Measurements from ENCODE around the gene NR2C1. TPM values are rescaled to one million over a fixed set of nuclear protein-coding genes. Genes with fewer than 3 reads are reported as not detected.

The NR2C1 gene
- total RNA-seq, 3 donors from 2014 or later (not counting 1 experiment from before 2014, with no cell fraction given), result 41.4 to 58.5 (median 46.9) TPM

DNA sequence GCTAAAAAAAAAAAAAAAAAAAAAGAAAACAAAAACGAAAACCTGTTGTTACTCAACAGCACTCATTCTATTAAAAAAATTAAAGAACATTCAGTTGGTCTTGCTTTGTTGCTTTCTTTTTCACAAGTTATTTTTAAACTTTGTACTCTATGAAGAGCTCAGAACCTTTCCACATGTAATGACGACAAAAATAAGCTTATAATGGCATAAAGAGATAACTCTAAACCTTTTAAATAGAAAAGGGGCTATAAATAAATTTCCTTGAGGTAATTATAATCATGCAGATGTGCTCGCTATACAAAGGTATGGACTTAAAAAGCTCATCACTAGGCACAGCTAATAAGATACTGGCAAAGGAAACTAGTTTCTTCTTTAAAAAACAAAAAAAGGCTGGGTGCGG is 13.4 kb downstream of the NR2C1 start:
- TF ChIP-seq, protein P1, sequence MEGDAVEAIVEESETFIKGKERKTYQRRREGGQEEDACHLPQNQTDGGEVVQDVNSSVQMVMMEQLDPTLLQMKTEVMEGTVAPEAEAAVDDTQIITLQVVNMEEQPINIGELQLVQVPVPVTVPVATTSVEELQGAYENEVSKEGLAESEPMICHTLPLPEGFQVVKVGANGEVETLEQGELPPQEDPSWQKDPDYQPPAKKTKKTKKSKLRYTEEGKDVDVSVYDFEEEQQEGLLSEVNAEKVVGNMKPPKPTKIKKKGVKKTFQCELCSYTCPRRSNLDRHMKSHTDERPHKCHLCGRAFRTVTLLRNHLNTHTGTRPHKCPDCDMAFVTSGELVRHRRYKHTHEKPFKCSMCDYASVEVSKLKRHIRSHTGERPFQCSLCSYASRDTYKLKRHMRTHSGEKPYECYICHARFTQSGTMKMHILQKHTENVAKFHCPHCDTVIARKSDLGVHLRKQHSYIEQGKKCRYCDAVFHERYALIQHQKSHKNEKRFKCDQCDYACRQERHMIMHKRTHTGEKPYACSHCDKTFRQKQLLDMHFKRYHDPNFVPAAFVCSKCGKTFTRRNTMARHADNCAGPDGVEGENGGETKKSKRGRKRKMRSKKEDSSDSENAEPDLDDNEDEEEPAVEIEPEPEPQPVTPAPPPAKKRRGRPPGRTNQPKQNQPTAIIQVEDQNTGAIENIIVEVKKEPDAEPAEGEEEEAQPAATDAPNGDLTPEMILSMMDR (IDR thresholded peaks at IDR 0.05), result no peak
- peaks cover 13% of the 10 kb centered on the region for H3K36me3 Mint-ChIP-seq
- no peak for ATAC-seq
- DNase-seq, result no peak
- H3K27ac Mint-ChIP-seq, result no peak overlapping the region
- no peaks in the 10 kb centered on the region for H3K9me3 ChIP-seq (ENCODE audit: control insufficient read depth, insufficient read depth, low read length)
- H3K27me3 ChIP-seq (ENCODE audit: control insufficient read depth, insufficient read depth, low read length), result no peaks in the 10 kb centered on the region
- H3K4me3 Mint-ChIP-seq, result no peak overlapping the region
- no peak overlapping the region for H3K4me3 ChIP-seq (ENCODE audit: low read length)
- no peaks in the 10 kb centered on the region for H3K27me3 Mint-ChIP-seq (ENCODE audit: low read depth in 2 of 2)
- WGBS (ENCODE audit: insufficient coverage), result 98% methylated on average over 2 of the region's 4 CpGs
- no peak overlapping the region for H3K27ac ChIP-seq (ENCODE audit: low read length)
- peaks cover 58% of the 10 kb centered on the region for H3K36me3 ChIP-seq (ENCODE audit: control insufficient read depth, insufficient read depth, low read length)
- no peaks in the 10 kb centered on the region for H3K4me1 ChIP-seq (ENCODE audit: control insufficient read depth, insufficient read depth, low read length)
- H3K4me1 Mint-ChIP-seq, result peaks cover 0 to 6% of the 10 kb centered on the region in 2 donors
- no peaks in the 10 kb centered on the region for H3K9me3 Mint-ChIP-seq
- intact Hi-C loops (cut with micrococcal nuclease), result no loop called here

DNA sequence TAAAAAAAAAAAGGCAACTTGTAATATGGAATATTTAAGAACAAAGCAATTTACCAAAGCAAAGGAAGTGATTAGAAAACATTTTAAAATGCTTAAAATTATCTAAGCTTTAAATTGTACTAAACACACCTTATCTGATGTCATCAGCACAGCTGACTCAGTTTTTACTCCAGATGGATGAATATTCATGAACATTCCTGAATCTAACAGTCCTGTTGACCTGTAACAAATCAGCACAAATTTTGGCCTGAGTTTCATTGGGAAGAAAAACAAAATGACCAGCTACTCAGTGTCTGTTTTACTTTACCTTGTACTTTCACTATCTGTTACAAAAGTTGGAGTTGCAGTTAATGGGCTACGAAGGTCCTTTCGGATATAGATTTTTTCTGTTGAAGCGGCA is 16.0 kb downstream of the NR2C1 start:
- ATAC-seq, result no peak
- H3K36me3 Mint-ChIP-seq, result peaks cover 4% of the 10 kb centered on the region

DNA sequence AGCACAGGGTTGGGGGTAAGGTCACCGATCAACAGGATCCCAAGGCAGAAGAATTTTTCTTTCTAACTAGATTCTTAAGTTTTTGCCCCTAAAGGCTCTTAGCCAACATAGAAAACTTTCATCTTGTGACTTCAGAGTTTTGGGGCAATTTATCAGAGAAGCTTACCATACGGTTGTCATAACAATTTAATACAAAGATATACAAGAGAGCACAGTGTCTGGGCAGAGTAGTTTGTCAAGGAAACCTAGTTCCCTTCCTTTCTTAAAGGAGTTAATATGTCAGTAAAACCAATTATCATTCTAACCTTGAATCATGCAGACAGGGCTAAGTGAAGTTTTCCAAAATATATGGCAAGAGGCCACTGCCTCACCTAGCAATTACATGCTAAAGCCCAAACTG is 18.4 kb downstream of the NR2C1 start:
- no peaks in the 10 kb centered on the region for H3K9me3 ChIP-seq (ENCODE audit: control insufficient read depth, insufficient read depth, low read length)
- TF ChIP-seq, protein P1 (IDR thresholded peaks at IDR 0.05), result no peak
- Mint-ChIP-seq H3K27ac (no peak overlapping the region), H3K4me1 (no peaks in the 10 kb centered on the region), H3K9me3 (no peaks in the 10 kb centered on the region), H3K27me3 (ENCODE audit: low read depth in 2 of 2) (no peaks in the 10 kb centered on the region), H3K4me3 (no peak overlapping the region), H3K36me3 (no peaks in the 10 kb centered on the region)
- H3K4me1 ChIP-seq (ENCODE audit: control insufficient read depth, insufficient read depth, low read length), result no peaks in the 10 kb centered on the region
- no peaks in the 10 kb centered on the region for H3K27me3 ChIP-seq (ENCODE audit: control insufficient read depth, insufficient read depth, low read length)
- no peak overlapping the region for H3K27ac ChIP-seq (ENCODE audit: low read length)
- no peak overlapping the region for H3K4me3 ChIP-seq (ENCODE audit: low read length)
- WGBS (ENCODE audit: insufficient coverage), result 100% methylated on average over 1 of the region's 2 CpGs
- intact Hi-C loops (cut with micrococcal nuclease), result no loop called here
- H3K36me3 ChIP-seq (ENCODE audit: control insufficient read depth, insufficient read depth, low read length), result peaks cover 48% of the 10 kb centered on the region
- DNase-seq (no peak), ATAC-seq (no peak)

More for the DNA sequence above, 16.0 kb downstream of the NR2C1 start:
- no peak for DNase-seq
- Mint-ChIP-seq H3K4me1 (no peaks in the 10 kb centered on the region), H3K4me3 (no peak overlapping the region), H3K27ac (no peak overlapping the region), H3K9me3 (no peaks in the 10 kb centered on the region), H3K27me3 (ENCODE audit: low read depth in 2 of 2) (no peaks in the 10 kb centered on the region)
- TF ChIP-seq, protein P1 (IDR thresholded peaks at IDR 0.05), result no peak
- 100% methylated on average over 3 of the region's 3 CpGs for WGBS (ENCODE audit: insufficient coverage)
- H3K27me3 ChIP-seq (ENCODE audit: control insufficient read depth, insufficient read depth, low read length), result no peaks in the 10 kb centered on the region
- intact Hi-C loops (cut with micrococcal nuclease), result no loop called here
- no peak overlapping the region for H3K27ac ChIP-seq (ENCODE audit: low read length)
- no peaks in the 10 kb centered on the region for H3K9me3 ChIP-seq (ENCODE audit: control insufficient read depth, insufficient read depth, low read length)
- H3K4me3 ChIP-seq (ENCODE audit: low read length), result no peak overlapping the region
- H3K4me1 ChIP-seq (ENCODE audit: control insufficient read depth, insufficient read depth, low read length), result no peaks in the 10 kb centered on the region
- H3K36me3 ChIP-seq (ENCODE audit: control insufficient read depth, insufficient read depth, low read length), result peaks cover 55% of the 10 kb centered on the region

DNA sequence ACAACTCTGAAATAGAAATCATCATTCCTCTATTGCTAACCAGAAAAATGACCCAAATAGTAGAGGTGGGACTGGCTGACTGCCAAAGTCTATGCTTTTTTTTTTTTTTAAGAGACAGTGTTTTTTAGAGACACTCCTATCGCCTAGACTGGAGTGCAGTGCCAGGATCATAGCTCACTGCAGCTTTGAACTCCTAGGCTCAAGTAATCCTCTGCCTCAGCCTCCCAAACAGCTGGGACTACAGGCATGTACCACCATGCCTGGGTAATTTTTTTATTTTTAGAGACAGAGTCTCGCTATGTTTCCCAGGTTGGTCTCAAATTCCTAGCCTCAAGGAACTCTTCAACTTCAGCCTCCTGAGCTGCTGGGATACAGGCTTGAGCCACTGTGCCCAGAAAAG is 19.2 kb downstream of the NR2C1 start:
- ATAC-seq (no peak), DNase-seq (no peak)
- no peaks in the 10 kb centered on the region for H3K4me1 Mint-ChIP-seq
- no peaks in the 10 kb centered on the region for H3K9me3 ChIP-seq (ENCODE audit: control insufficient read depth, insufficient read depth, low read length)
- H3K4me1 ChIP-seq (ENCODE audit: control insufficient read depth, insufficient read depth, low read length), result no peaks in the 10 kb centered on the region
- TF ChIP-seq, protein P1 (IDR thresholded peaks at IDR 0.05), result no peak
- no peaks in the 10 kb centered on the region for H3K27me3 Mint-ChIP-seq (ENCODE audit: low read depth in 2 of 2)
- no peak overlapping the region for H3K27ac Mint-ChIP-seq
- no peaks in the 10 kb centered on the region for H3K27me3 ChIP-seq (ENCODE audit: control insufficient read depth, insufficient read depth, low read length)
- no peaks in the 10 kb centered on the region for H3K9me3 Mint-ChIP-seq
- H3K4me3 ChIP-seq (ENCODE audit: low read length), result no peak overlapping the region
- H3K36me3 ChIP-seq (ENCODE audit: control insufficient read depth, insufficient read depth, low read length), result peaks cover 45% of the 10 kb centered on the region
- no peaks in the 10 kb centered on the region for H3K36me3 Mint-ChIP-seq
- intact Hi-C loops (cut with micrococcal nuclease), result no loop called here
- H3K27ac ChIP-seq (ENCODE audit: low read length), result no peak overlapping the region
- H3K4me3 Mint-ChIP-seq, result no peak overlapping the region
- WGBS (ENCODE audit: insufficient coverage), result 98% methylated on average over 2 of the region's 2 CpGs

Measured in natural killer cell (primary cell).